Limb (tissue), 2 donors: ENCODE results near the gene ZIC1.

ENCODE experiments used
- DNase-seq, 2 donors: peaks; one replicate each; pipeline ENCODE4 v3.0.0-alpha.2; 2016; ENCODE audit errors: extremely low spot score in 2 of 2

The ZIC1 gene

GRCh38 chr3:147380387-147380951 lies 28.7 kb upstream of the ZIC1 start:
- DNase-seq = no peak

DNA sequence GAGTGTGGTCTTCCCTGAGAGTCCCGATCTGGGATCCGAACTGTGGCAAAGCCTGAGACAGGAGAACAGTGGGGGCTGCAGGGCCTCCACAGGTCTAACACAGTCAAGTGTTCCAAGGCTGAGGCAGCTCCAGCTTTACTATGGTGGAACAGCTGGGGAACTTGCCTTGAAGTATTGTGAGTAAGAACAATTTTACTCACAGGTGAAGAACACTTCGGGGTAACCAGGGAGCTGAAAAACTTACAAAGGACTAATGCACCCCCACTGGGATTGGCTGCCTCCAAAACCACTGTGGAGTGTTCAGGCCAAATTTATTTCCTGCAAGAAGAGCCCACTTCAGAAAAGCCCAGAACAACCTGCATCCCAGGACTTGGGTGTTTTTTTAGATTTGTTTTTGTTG lies 28.2 kb upstream of the ZIC1 start:
- no peak for DNase-seq

- peak in 1 of 2 donors; percentile 17 for DNase-seq
Measured at GRCh38 chr3:147381596-147381995, 27.6 kb upstream of the ZIC1 start.

- peak in 1 of 2 donors; percentile 29 for DNase-seq
Measured at GRCh38 chr3:147383617-147384016, 25.5 kb upstream of the ZIC1 start.

DNA sequence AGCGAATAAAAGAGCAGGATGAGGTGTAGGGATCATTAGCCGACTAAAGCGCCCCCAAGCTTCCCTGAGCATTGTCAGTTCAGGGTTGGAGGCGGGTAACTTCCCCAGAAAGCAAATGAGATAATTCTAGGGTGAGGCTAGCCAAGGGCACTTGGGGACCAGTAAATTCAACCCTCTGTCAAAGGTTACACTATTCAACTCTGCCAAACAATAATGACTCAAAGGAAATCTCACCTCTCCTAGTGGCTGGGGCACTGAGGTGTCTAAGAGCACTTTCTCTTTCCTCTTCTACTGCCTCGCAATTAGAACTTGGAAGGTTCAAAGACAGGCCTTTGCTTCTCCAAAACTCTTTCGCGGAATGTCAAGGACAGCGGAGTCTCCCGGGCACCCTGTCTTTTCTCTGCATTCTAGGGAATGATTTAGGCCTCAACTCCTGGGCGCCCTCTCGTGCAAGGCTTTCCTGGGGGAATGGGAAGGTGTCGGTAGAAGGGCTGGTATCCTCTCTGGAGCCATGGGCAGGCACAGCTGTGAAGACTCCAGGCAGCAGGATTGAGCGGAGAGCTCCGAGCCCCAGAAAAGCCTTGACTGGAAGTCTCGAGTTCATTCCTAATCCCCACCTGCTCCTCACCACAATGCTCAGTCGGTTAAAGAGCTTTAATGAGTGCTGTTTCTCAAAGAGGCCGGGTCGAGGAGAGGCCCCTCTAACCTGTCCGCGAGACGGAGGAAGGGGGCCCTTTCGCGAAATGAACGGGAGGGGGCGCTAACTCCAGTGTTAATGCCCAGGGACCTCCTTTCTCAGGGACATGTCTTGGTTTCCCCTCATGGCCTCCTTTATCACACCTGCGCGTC lies 24.7 kb upstream of the ZIC1 start:
- DNase-seq = peak in 1 of 2 donors; percentile 49

- peak in 1 of 2 donors; percentile 34 for DNase-seq
Measured at GRCh38 chr3:147385059-147386012, 23.8 kb upstream of the ZIC1 start.

DNA sequence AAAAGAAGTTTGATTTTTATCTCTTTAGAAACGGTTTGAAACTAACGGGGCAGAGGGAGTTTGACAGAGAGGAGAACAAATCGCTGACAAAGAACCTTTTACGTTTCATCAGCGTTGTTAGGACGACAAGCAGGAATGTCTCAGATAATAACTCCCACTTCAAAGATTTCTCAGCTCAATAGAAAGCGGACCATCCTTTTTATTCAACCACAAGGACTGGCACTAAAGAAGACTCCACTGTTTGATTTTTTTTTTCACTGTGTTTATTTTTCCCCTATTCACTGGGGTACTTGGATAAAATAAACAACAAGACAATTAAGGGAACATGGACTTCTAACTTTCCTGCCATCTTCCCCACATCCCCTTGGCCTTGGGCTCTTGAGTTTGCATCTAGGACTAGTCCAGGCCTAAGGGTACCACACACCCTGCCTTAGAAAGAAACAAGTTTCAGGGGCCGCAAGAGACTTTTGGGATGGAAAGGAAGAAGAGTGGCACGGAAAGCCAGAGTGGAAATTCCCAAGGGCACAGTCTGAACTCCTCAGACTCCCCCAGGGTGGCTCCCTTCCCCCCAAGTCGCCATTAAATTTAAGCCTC lies 21.8 kb upstream of the ZIC1 start:
- no peak for DNase-seq

DNA sequence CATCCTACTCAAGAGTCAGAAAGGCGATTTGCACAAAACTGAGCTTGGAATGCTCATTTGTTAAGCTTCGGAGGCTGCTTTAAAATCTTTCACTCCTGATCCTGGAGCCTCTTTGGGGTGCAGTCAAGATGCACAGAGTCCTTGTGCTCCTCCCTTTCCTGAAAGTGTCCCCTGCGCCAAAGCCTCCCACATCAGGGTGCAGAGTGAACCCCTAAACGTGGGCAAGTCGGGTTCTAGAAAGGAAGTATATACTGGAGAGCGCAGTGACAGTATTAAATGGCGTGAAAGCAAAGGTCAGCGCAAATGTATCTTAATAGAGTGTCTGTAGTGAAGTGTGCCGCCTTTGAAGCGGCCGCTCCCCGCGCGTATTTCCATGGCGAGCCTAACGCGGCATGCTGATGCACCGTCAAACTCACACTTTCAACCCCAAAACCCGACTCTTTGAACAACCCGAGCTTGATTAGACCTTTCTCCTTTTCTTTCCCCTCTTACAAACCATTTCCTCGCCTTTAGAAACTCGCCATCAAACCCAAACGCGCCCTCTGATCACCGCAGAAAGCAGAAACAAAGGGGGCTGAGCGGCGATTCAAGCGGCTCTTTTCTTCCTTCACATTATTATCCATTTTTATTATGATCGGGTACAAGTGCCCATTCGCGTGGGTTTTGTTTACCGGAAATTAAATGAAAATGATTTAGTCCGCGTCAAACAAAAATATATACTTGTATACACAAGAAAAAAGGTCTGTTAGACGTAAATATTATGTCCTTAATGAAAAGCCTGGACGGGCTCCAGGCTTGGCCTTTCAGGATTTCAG lies 21.1 kb upstream of the ZIC1 start:
- peak in 1 of 2 donors; percentile 58 for DNase-seq

GRCh38 chr3:147388700-147389580 lies 20.2 kb upstream of the ZIC1 start:
- DNase-seq = peak in 1 of 2 donors; percentile 64

- peak in 1 of 2 donors; percentile 57 for DNase-seq
Measured at GRCh38 chr3:147389717-147390116, 19.4 kb upstream of the ZIC1 start.

DNA sequence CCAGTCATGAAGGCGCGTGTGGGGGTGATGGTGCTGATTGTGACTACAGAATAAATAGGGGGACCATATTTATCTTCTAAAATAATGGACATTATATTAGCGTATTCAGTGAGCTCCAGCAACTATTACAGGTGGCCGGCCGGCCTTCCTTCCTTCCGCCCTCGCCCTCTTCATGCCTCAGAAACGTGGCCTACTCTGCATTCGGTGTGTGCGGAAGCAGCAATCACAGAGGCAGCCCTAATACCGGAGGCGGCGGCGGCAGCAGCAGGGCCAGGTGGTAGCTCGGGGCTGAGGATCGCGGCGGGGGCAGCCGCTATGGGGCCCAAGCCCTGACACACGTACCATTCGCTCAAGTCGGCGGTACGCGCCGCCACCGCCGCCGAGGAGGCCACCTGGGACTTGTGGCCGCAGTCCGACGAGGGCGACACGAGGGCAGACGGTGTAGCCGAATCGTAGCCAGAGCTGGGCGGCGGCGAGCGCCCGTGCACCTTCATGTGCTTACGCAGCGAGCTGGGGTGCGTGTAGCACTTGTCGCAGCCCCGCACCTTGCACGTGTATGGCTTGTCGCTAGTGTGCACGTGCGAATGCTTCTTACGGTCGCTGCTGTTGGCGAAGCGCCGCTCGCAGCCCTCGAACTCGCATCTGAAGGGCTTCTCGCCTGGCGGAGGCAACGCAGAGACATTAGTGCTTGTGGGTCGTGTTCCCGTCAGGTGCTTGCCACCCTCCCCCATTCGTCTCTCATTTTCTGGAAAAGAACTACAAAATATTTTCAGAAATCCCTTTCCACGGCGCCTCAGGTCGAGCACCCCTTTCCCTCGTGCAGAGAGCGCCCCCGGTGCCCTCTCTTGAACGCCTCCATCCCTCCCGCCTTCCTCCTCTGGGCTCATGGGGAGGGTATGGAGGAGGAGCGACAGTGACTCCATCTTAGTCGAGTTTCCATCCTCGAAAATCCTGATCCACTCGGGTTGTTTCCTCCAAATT lies 18.3 kb upstream of the ZIC1 start:
- peak in 1 of 2 donors; percentile 66 for DNase-seq

- DNase-seq = peak; percentile 62 to 82
Measured at GRCh38 chr3:147391781-147392624, 17.2 kb upstream of the ZIC1 start.

DNA sequence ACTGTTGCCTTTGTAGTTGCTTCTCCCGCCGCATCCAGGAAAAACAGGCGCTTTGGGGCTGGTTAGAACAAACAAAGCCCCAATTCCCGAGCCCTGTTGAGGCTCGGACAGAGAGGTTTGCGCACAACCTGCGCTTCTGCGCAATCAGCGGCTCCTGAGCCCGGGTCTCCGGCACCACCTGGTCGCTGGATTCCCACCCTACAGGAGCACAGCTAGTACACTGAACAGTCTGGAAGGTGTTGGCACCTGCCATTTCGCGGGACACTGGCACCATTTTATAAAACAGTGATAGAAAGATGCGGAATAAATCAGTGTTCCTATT lies 16.6 kb upstream of the ZIC1 start:
- no peak for DNase-seq

- peak in 1 of 2 donors; percentile 80 for DNase-seq
Measured at GRCh38 chr3:147393261-147393942, 15.8 kb upstream of the ZIC1 start.

- peak in 1 of 2 donors; percentile 54 for DNase-seq
Measured at GRCh38 chr3:147393943-147394883, 15.0 kb upstream of the ZIC1 start.

GRCh38 chr3:147394884-147395225 lies 14.3 kb upstream of the ZIC1 start:
- DNase-seq = no peak
